Measurements from ENCODE around the gene HDHD3. TPM values are rescaled to one million over a fixed set of nuclear protein-coding genes. Genes with fewer than 3 reads are reported as not detected.

HDHD3 gene
- total RNA-seq, 1 donor from 2014 or later: 8.8 TPM

DNA sequence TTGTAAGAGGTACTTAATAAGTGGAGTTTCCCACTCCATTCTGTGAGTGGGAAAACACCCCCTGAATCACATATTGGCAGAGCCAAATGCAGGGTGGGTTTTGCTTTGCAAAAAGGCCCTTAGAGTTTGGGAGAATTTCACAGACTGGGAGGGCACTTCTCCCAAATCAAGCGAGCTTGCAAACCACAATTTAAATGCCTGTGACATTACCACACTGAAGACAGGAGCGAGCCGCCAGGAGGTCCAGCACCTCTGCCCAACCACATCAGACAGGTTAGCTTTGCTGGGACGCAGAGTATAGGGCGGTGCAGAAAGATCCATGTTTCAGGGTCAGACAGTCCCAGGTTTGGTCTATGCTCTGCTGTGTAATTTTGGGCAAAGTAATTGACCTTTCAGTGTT is 22.0 kb upstream of the HDHD3 start:
- Histone ChIP-seq H3K4me3 (ENCODE audit: insufficient read depth, low read depth, low read length) (no peak overlapping the region), H3K27me3 (ENCODE audit: insufficient read depth, low read length) (no peaks in the 10 kb centered on the region), H2AFZ (ENCODE audit: low read depth, low read length) (no peak overlapping the region), H3K4me1 (ENCODE audit: insufficient read depth, low read length) (peaks cover 24% of the 10 kb centered on the region), H3K4me2 (ENCODE audit: low read length) (peak overlapping the region; percentile 53), H4K20me1 (ENCODE audit: insufficient read depth, low read length) (peaks cover 22% of the 10 kb centered on the region), H3K79me2 (ENCODE audit: insufficient read depth, low read length) (peaks cover 14% of the 10 kb centered on the region), H3K27ac (ENCODE audit: low read depth, low read length) (no peak overlapping the region), H3K9me3 (ENCODE audit: insufficient read depth, low read depth, low read length) (no peaks in the 10 kb centered on the region), H3K36me3 (ENCODE audit: insufficient read depth, low read length) (no peaks in the 10 kb centered on the region), H3K9ac (ENCODE audit: low read length) (peak overlapping the region; percentile 32)
- Mint-ChIP-seq H3K27me3 (ENCODE audit: low read depth, unreplicated experiment) (no peaks in the 10 kb centered on the region), H3K36me3 (ENCODE audit: low read depth, unreplicated experiment) (no peaks in the 10 kb centered on the region), H3K9me3 (ENCODE audit: unreplicated experiment) (no peaks in the 10 kb centered on the region), H3K4me3 (ENCODE audit: unreplicated experiment) (peak overlapping the region; percentile 55), H3K27ac (ENCODE audit: unreplicated experiment) (peak overlapping the region; percentile 41), H3K4me1 (ENCODE audit: low read depth, unreplicated experiment) (peaks cover 37% of the 10 kb centered on the region)
- FAIRE-seq (no peak), DNase-seq (ENCODE audit: low read depth) (peak; percentile 62)
- no peak for TF ChIP-seq EZH2 (IDR thresholded peaks at IDR 0.05; ENCODE audit: insufficient read depth, low read length)
- TF ChIP-seq, protein P1, sequence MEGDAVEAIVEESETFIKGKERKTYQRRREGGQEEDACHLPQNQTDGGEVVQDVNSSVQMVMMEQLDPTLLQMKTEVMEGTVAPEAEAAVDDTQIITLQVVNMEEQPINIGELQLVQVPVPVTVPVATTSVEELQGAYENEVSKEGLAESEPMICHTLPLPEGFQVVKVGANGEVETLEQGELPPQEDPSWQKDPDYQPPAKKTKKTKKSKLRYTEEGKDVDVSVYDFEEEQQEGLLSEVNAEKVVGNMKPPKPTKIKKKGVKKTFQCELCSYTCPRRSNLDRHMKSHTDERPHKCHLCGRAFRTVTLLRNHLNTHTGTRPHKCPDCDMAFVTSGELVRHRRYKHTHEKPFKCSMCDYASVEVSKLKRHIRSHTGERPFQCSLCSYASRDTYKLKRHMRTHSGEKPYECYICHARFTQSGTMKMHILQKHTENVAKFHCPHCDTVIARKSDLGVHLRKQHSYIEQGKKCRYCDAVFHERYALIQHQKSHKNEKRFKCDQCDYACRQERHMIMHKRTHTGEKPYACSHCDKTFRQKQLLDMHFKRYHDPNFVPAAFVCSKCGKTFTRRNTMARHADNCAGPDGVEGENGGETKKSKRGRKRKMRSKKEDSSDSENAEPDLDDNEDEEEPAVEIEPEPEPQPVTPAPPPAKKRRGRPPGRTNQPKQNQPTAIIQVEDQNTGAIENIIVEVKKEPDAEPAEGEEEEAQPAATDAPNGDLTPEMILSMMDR (IDR thresholded peaks at IDR 0.05; ENCODE audit: insufficient read depth, low read depth, low read length): no peak

DNA sequence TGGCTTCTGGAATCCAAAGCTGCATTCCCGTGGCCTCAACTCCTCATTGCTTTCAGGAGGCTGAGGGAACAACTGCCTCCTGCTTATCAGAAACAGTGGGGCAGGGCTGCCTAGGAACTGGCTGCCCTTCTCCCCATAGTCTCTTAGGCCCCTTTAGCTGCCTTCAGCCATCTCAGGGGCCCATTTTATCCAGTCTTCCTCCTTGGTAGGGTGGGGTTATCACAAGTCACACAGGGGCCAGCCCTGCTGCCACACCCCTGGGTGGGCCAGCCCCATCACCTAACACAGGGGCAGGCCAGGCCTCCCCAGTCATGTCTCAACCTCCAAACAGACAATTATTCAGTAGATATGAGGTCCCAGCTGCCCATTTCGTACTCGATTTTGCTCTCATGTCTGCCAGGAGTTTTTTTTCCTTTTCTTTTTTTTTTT is 20.4 kb upstream of the HDHD3 start:
- Mint-ChIP-seq H3K4me1 (ENCODE audit: low read depth, unreplicated experiment) (peaks cover 37% of the 10 kb centered on the region), H3K27ac (ENCODE audit: unreplicated experiment) (peak overlapping the region; percentile 84), H3K36me3 (ENCODE audit: low read depth, unreplicated experiment) (peaks cover 6% of the 10 kb centered on the region), H3K27me3 (ENCODE audit: low read depth, unreplicated experiment) (no peaks in the 10 kb centered on the region), H3K4me3 (ENCODE audit: unreplicated experiment) (peak overlapping the region; percentile 60), H3K9me3 (ENCODE audit: unreplicated experiment) (no peaks in the 10 kb centered on the region)
- Histone ChIP-seq H3K27me3 (ENCODE audit: insufficient read depth, low read length) (no peaks in the 10 kb centered on the region), H3K36me3 (ENCODE audit: insufficient read depth, low read length) (no peaks in the 10 kb centered on the region), H3K9me3 (ENCODE audit: insufficient read depth, low read depth, low read length) (no peaks in the 10 kb centered on the region), H3K4me2 (ENCODE audit: low read length) (no peak overlapping the region), H2AFZ (ENCODE audit: low read depth, low read length) (no peak overlapping the region), H3K4me3 (ENCODE audit: insufficient read depth, low read depth, low read length) (no peak overlapping the region), H3K9ac (ENCODE audit: low read length) (no peak overlapping the region), H3K27ac (ENCODE audit: low read depth, low read length) (no peak overlapping the region), H3K79me2 (ENCODE audit: insufficient read depth, low read length) (peaks cover 14% of the 10 kb centered on the region), H4K20me1 (ENCODE audit: insufficient read depth, low read length) (peaks cover 22% of the 10 kb centered on the region), H3K4me1 (ENCODE audit: insufficient read depth, low read length) (peaks cover 24% of the 10 kb centered on the region)
- no peak for TF ChIP-seq EZH2 (IDR thresholded peaks at IDR 0.05; ENCODE audit: insufficient read depth, low read length)
- TF ChIP-seq, protein P1 (IDR thresholded peaks at IDR 0.05; ENCODE audit: insufficient read depth, low read depth, low read length): no peak
- DNase-seq (ENCODE audit: low read depth) (no peak), FAIRE-seq (no peak)

DNA sequence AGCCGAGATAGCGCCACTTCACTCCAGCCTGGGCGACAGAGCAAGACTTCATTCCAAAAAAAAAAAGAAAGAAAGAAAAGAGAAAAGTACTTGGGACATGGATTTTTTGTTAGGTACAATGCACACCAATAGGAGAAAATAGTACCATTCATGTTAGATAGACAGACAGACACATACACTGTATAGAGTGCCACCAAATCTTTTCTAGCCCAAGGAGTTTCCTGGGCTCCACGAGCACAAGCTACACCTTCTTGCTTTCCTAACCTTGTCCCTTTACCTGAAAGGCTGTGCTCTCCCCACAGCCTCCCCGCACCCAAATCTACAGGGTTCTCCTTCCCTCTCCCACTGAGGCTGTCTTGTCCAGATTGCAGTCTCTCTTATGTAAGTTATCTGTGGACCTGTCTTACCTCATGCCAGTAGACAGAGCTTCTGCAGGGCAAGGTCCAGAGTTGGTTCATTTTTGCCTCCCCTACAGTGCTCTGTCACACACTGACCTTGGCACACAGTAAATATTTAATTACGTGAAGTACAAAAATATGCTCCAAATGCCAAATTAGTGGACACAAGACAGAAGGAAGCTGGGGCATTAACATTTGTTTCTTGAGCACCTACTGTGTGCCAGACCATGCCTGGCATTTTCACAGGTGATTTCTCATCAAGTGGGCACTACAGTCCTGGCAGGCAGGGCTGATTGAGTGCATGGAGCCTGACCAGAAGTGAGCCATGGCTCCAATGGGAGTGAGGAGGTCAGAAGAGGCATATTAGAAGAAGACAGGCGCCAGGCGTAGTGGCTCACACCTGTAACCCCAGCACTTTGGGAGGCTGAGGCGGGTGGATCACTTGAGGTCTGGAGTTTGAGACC is 18.4 kb upstream of the HDHD3 start:
- H3K27me3 Mint-ChIP-seq (ENCODE audit: low read depth, unreplicated experiment): no peaks in the 10 kb centered on the region

More for the DNA sequence above, 18.4 kb upstream of the HDHD3 start:
- Mint-ChIP-seq H3K4me3 (ENCODE audit: unreplicated experiment) (no peak overlapping the region), H3K9me3 (ENCODE audit: unreplicated experiment) (no peaks in the 10 kb centered on the region), H3K36me3 (ENCODE audit: low read depth, unreplicated experiment) (peaks cover 12% of the 10 kb centered on the region), H3K4me1 (ENCODE audit: low read depth, unreplicated experiment) (peaks cover 35% of the 10 kb centered on the region), H3K27ac (ENCODE audit: unreplicated experiment) (no peak overlapping the region)
- Histone ChIP-seq H3K27ac (ENCODE audit: low read depth, low read length) (no peak overlapping the region), H3K9ac (ENCODE audit: low read length) (no peak overlapping the region), H3K4me3 (ENCODE audit: insufficient read depth, low read depth, low read length) (no peak overlapping the region), H4K20me1 (ENCODE audit: insufficient read depth, low read length) (peaks cover 22% of the 10 kb centered on the region), H3K27me3 (ENCODE audit: insufficient read depth, low read length) (no peaks in the 10 kb centered on the region), H3K4me1 (ENCODE audit: insufficient read depth, low read length) (peaks cover 20% of the 10 kb centered on the region), H3K79me2 (ENCODE audit: insufficient read depth, low read length) (peaks cover 9% of the 10 kb centered on the region), H3K36me3 (ENCODE audit: insufficient read depth, low read length) (no peaks in the 10 kb centered on the region), H2AFZ (ENCODE audit: low read depth, low read length) (no peak overlapping the region), H3K4me2 (ENCODE audit: low read length) (no peak overlapping the region), H3K9me3 (ENCODE audit: insufficient read depth, low read depth, low read length) (no peaks in the 10 kb centered on the region)
- no peak for FAIRE-seq
- no peak for DNase-seq (ENCODE audit: low read depth)
- TF ChIP-seq EZH2 (IDR thresholded peaks at IDR 0.05; ENCODE audit: insufficient read depth, low read length): no peak
- TF ChIP-seq, protein P1 (IDR thresholded peaks at IDR 0.05; ENCODE audit: insufficient read depth, low read depth, low read length): no peak
